ENCODE measurements around the gene INTS4. TPM values are rescaled to one million over a fixed set of nuclear protein-coding genes. Genes with fewer than 3 reads are reported as not detected.

INTS4 gene
- polyA plus RNA-seq, 1 of the 3 experiments (the other 2 are of a cell fraction) = 23.0 TPM

DNA sequence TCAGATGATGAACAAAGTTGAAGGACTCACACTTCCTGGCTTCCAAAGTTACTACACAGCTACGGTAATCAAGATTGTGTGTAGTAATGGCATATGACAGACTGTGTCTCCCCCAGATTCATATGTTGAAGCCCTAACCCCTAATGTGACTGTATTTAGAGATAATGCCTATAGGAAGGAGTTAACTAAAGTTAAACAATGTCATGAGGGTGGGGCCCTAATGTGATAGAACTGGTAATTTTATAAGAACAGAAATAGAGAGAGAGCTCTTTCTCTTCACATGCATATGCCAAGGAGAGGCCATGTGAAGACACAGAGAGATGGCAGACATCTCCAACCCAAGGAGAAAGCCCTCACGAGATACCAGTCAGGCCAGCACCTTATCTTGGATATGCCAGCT, 165.5 kb downstream of the INTS4 start (continued):
- TF ChIP-seq TAF1 (IDR thresholded peaks at IDR 0.05; ENCODE audit: borderline replicate concordance, low read depth, low read length) (no peak), MXI1 (IDR thresholded peaks at IDR 0.05; ENCODE audit: low read depth, low read length) (no peak)
- TF ChIP-seq, protein P1, sequence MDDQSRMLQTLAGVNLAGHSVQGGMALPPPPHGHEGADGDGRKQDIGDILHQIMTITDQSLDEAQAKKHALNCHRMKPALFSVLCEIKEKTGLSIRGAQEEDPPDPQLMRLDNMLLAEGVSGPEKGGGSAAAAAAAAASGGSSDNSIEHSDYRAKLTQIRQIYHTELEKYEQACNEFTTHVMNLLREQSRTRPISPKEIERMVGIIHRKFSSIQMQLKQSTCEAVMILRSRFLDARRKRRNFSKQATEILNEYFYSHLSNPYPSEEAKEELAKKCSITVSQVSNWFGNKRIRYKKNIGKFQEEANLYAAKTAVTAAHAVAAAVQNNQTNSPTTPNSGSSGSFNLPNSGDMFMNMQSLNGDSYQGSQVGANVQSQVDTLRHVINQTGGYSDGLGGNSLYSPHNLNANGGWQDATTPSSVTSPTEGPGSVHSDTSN (IDR thresholded peaks at IDR 0.05) = no peak

Small RNAs within 50 kb of the gene (small RNA-seq; reads per million reads assigned to genes)
- 0 reads per million in 7 experiments for gene AP002812.4

Other genes with a start within 250 kb of the INTS4 start
- 8.4 and 8.9 TPM in 2 replicates for gene RSF1, start 173.9 kb downstream of the INTS4 start, polyA plus RNA-seq (2012; rRNA removed)
- 54.2 and 66.6 TPM in 2 replicates for gene AAMDC, start 173.5 kb downstream of the INTS4 start, polyA plus RNA-seq (2012; rRNA removed)
- gene KCTD14, start 28.6 kb upstream of the INTS4 start, polyA plus RNA-seq (2012; rRNA removed) = 0.25 and 0.32 TPM in 2 replicates
- 0.10 TPM in 1 of 2 replicates, not detected in the other for gene THRSP, start 69.2 kb upstream of the INTS4 start, polyA plus RNA-seq (2012; rRNA removed)
- 198 and 235 TPM in 2 replicates for gene NDUFC2, start 85.2 kb upstream of the INTS4 start, polyA plus RNA-seq (2012; rRNA removed)
- 42.0 and 54.8 TPM in 2 replicates for gene ALG8, start 145.0 kb upstream of the INTS4 start, polyA plus RNA-seq (2012; rRNA removed)
- 5.0 and 7.5 TPM in 2 replicates for gene KCTD21, start 194.0 kb upstream of the INTS4 start, polyA plus RNA-seq (2012; rRNA removed)
- 8.0 and 8.4 TPM in 2 replicates for gene USP35, start 194.3 kb upstream of the INTS4 start, polyA plus RNA-seq (2012; rRNA removed)

Data from SK-N-SH (cell line).